ENCODE measurements around the gene TENM3. TPM values are rescaled to one million over a fixed set of nuclear protein-coding genes. Genes with fewer than 3 reads are reported as not detected.

TENM3 gene
- polyA plus RNA-seq, 2 donors = 0.20 to 0.39 TPM

- Histone ChIP-seq H3K27ac (ENCODE audit: low read depth in 2 of 2, low read length in 1 of 2) (no peak overlapping the region), H3K4me1 (ENCODE audit: control insufficient read depth in 2 of 2, insufficient read depth in 2 of 2, low read length in 1 of 2) (peaks cover 0 to 6% of the 10 kb centered on the region in 2 donors), H3K4me3 (ENCODE audit: low read depth in 1 of 2, low read length in 2 of 2) (no peak overlapping the region), H3K9me3 (ENCODE audit: control insufficient read depth in 2 of 2, insufficient read depth in 1 of 2, low read depth in 1 of 2, low read length in 1 of 2) (peaks cover 3 to 5% of the 10 kb centered on the region in 2 donors), H3K36me3 (ENCODE audit: control insufficient read depth in 2 of 2, insufficient read depth in 2 of 2, low read length in 1 of 2) (peaks cover 0 to 1% of the 10 kb centered on the region in 2 donors), H3K27me3 (ENCODE audit: control insufficient read depth in 1 of 2, insufficient read depth in 2 of 2, low read length in 2 of 2) (no peaks in the 10 kb centered on the region)
- 83 to 90% methylated on average over 8 of the region's 8 CpGs for WGBS, 2 donors
Measured at GRCh38 chr4:182804131-182804530, 560.9 kb downstream of the TENM3 start.

DNA sequence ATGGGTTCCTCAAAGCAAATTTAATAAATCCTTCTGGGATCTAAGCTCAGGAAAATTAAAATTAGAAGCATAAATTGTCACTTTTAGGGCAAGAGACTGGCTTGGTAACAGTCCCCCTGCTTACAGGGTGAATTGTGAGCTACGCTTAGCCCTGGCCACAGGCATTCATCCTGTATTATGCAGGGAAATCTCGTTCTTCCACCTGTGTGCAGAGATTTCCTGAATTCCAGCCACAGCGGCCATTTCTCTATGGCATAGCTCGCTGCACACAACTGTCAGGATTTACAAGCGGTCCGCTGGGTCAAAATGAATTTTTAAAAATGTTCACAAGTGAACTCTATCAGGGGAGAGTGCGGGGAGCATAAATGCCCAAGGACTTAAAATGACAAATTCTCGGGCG, 562.1 kb downstream of the TENM3 start:
- Histone ChIP-seq H3K27ac (ENCODE audit: low read depth in 2 of 2, low read length in 1 of 2) (no peak overlapping the region), H3K36me3 (ENCODE audit: control insufficient read depth in 2 of 2, insufficient read depth in 2 of 2, low read length in 1 of 2) (no peaks in the 10 kb centered on the region), H3K9me3 (ENCODE audit: control insufficient read depth in 2 of 2, insufficient read depth in 1 of 2, low read depth in 1 of 2, low read length in 1 of 2) (peaks cover 0 to 4% of the 10 kb centered on the region in 2 donors), H3K27me3 (ENCODE audit: control insufficient read depth in 1 of 2, insufficient read depth in 2 of 2, low read length in 2 of 2) (no peaks in the 10 kb centered on the region), H3K4me3 (ENCODE audit: low read depth in 1 of 2, low read length in 2 of 2) (no peak overlapping the region), H3K4me1 (ENCODE audit: control insufficient read depth in 2 of 2, insufficient read depth in 2 of 2, low read length in 1 of 2) (peaks cover 0 to 16% of the 10 kb centered on the region in 2 donors)
- WGBS, 2 donors = 81 to 87% methylated on average over 9 of the region's 9 CpGs

- Histone ChIP-seq H3K4me3 (ENCODE audit: low read depth in 1 of 2, low read length in 2 of 2) (no peak overlapping the region), H3K27me3 (ENCODE audit: control insufficient read depth in 1 of 2, insufficient read depth in 2 of 2, low read length in 2 of 2) (no peaks in the 10 kb centered on the region), H3K4me1 (ENCODE audit: control insufficient read depth in 2 of 2, insufficient read depth in 2 of 2, low read length in 1 of 2) (peaks cover 0 to 17% of the 10 kb centered on the region in 2 donors), H3K27ac (ENCODE audit: low read depth in 2 of 2, low read length in 1 of 2) (no peak overlapping the region), H3K36me3 (ENCODE audit: control insufficient read depth in 2 of 2, insufficient read depth in 2 of 2, low read length in 1 of 2) (no peaks in the 10 kb centered on the region), H3K9me3 (ENCODE audit: control insufficient read depth in 2 of 2, insufficient read depth in 1 of 2, low read depth in 1 of 2, low read length in 1 of 2) (peaks cover 0 to 4% of the 10 kb centered on the region in 2 donors)
- 53 to 72% methylated on average over 13 of the region's 13 CpGs for WGBS, 2 donors
Measured at GRCh38 chr4:182805750-182806149, 562.5 kb downstream of the TENM3 start.

DNA sequence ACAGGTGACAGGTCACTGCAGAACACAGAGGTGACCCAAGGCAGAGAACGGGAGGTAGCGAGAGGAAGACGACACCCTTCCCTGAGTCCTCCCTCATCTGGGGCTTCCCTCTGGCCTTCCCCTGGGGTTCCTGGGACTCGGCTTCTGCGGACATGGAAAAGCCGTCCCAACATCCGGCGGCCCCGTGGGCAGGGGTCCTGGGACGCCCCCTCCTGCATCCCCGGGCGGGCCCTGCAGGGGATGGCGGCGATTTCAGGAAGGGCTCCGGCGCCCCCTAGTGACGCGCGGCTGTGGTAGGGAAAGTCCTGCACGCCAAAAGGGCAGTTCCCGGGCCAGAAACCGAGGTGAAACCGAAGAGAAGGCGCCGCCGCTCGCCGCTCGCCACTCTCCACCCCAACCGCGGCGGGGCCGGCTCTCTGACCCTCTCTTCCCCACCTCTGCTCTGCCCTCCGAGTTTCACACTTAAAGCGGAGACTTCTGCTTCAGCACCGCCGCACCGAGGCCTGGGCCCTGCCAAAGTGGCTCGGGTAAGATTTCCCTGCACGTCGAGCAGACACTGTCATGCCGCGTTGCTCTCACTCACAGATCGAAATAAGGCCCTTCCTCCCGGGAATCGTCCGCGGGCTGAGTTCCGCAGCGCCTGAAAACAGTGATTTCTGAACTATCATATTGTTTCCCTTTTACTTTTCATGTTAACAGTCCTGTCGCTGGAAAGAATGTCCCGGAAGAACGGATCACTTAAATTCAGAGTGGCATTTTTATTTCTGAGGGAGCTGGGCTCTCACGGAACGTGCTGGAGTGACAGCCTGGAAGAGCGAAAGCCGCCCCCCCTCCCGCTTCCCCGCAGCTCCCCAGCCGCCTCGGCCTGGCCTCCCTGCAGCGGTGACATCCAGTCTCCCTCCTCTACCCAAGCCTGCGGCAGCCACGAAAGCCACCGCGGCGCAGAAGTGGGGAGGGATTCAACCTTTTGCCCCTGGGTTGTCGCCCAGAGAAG, 563.4 kb downstream of the TENM3 start:
- Histone ChIP-seq H3K36me3 (ENCODE audit: control insufficient read depth in 2 of 2, insufficient read depth in 2 of 2, low read length in 1 of 2) (no peaks in the 10 kb centered on the region), H3K9me3 (ENCODE audit: control insufficient read depth in 2 of 2, insufficient read depth in 1 of 2, low read depth in 1 of 2, low read length in 1 of 2) (peaks cover 0 to 4% of the 10 kb centered on the region in 2 donors), H3K27ac (ENCODE audit: low read depth in 2 of 2, low read length in 1 of 2) (no peak overlapping the region), H3K27me3 (ENCODE audit: control insufficient read depth in 1 of 2, insufficient read depth in 2 of 2, low read length in 2 of 2) (no peaks in the 10 kb centered on the region), H3K4me1 (ENCODE audit: control insufficient read depth in 2 of 2, insufficient read depth in 2 of 2, low read length in 1 of 2) (peaks cover 0 to 17% of the 10 kb centered on the region in 2 donors), H3K4me3 (ENCODE audit: low read depth in 1 of 2, low read length in 2 of 2) (peak overlapping the region; percentile 48 to 57)
- WGBS, 2 donors = 13 to 21% methylated on average over 67 to 68 of the region's 68 CpGs

DNA sequence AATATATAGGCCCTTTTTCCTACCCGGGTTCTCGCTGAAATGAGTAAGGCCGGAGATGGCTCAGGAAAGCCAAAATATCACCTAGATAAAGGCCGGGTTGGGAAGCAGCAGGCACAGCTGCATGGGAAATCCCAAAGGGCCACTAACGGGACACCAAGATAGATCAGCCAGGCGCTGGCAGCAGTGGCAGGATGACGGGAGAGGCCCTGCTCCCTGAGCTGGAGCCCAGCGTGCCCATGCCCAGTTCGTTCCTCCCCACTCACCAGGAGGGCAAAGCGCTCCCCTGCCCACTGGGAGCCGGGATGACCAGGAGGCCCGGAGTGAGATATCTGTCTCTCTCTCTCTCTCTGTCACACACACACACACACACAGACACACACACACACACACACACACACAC, 564.1 kb downstream of the TENM3 start:
- no peaks in the 10 kb centered on the region for H3K36me3 ChIP-seq (ENCODE audit: control insufficient read depth in 2 of 2, insufficient read depth in 2 of 2, low read length in 1 of 2)
- WGBS, 2 donors = 85 to 86% methylated on average over 12 of the region's 12 CpGs
- no peak overlapping the region for H3K27ac ChIP-seq (ENCODE audit: low read depth in 2 of 2, low read length in 1 of 2)
- H3K4me1 ChIP-seq (ENCODE audit: control insufficient read depth in 2 of 2, insufficient read depth in 2 of 2, low read length in 1 of 2) = peaks cover 0 to 17% of the 10 kb centered on the region in 2 donors
- H3K9me3 ChIP-seq (ENCODE audit: control insufficient read depth in 2 of 2, insufficient read depth in 1 of 2, low read depth in 1 of 2, low read length in 1 of 2) = peaks cover 0 to 4% of the 10 kb centered on the region in 2 donors
- H3K27me3 ChIP-seq (ENCODE audit: control insufficient read depth in 1 of 2, insufficient read depth in 2 of 2, low read length in 2 of 2) = no peaks in the 10 kb centered on the region
- H3K4me3 ChIP-seq (ENCODE audit: low read depth in 1 of 2, low read length in 2 of 2) = no peak overlapping the region

- 95 to 97% methylated on average over 45 of the region's 45 CpGs for WGBS, 2 donors
- H3K4me1 ChIP-seq (ENCODE audit: control insufficient read depth in 2 of 2, insufficient read depth in 2 of 2, low read length in 1 of 2) = peaks cover 0 to 18% of the 10 kb centered on the region in 2 donors
Measured at GRCh38 chr4:182807767-182808548, 564.8 kb downstream of the TENM3 start.

DNA sequence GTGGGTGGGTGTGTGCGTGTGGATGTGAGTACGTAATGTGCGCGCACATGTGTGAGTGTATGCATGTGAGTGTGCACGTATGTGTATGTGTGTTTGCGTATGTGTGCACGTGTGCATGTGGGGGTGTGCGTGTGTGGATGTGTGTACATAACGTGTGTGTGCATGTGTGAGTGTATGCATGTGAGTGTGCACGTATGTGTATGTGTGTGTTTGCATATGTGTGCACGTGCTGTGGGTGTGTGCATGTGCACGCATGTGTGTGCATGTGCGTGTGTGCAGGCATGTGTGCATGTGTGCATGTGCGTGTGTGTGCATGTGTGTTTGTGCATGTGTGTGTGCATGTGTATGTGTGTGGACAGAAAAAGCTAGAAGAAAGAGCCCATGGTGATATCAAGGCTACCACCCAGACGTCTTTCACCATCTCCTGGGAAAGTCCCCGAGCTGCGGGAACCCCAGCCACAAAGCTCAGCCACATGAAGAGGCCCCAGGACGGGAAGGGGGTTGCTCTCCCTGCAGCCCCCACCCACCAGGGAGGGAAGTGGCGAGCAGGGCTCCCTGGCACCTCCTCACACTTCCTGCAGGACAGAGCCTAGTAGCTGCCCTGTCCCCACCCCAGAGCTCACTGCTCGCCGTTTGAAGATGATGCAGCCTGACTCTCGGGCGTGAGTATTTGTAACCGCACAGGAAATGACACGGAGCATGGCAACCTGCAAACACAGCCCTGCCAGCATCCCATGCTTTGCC, 565.6 kb downstream of the TENM3 start:
- Histone ChIP-seq H3K9me3 (ENCODE audit: control insufficient read depth in 2 of 2, insufficient read depth in 1 of 2, low read depth in 1 of 2, low read length in 1 of 2) (peaks cover 0 to 9% of the 10 kb centered on the region in 2 donors), H3K27me3 (ENCODE audit: control insufficient read depth in 1 of 2, insufficient read depth in 2 of 2, low read length in 2 of 2) (no peaks in the 10 kb centered on the region), H3K4me3 (ENCODE audit: low read depth in 1 of 2, low read length in 2 of 2) (no peak overlapping the region), H3K36me3 (ENCODE audit: control insufficient read depth in 2 of 2, insufficient read depth in 2 of 2, low read length in 1 of 2) (peaks cover 0 to 2% of the 10 kb centered on the region in 2 donors), H3K27ac (ENCODE audit: low read depth in 2 of 2, low read length in 1 of 2) (no peak overlapping the region), H3K4me1 (ENCODE audit: control insufficient read depth in 2 of 2, insufficient read depth in 2 of 2, low read length in 1 of 2) (peaks cover 2 to 27% of the 10 kb centered on the region in 2 donors)
- 78 to 83% methylated on average over 25 of the region's 25 CpGs for WGBS, 2 donors

More at GRCh38 chr4:182807767-182808548, 564.8 kb downstream of the TENM3 start:
- Histone ChIP-seq H3K36me3 (ENCODE audit: control insufficient read depth in 2 of 2, insufficient read depth in 2 of 2, low read length in 1 of 2) (no peaks in the 10 kb centered on the region), H3K27ac (ENCODE audit: low read depth in 2 of 2, low read length in 1 of 2) (no peak overlapping the region), H3K27me3 (ENCODE audit: control insufficient read depth in 1 of 2, insufficient read depth in 2 of 2, low read length in 2 of 2) (no peaks in the 10 kb centered on the region), H3K4me3 (ENCODE audit: low read depth in 1 of 2, low read length in 2 of 2) (no peak overlapping the region), H3K9me3 (ENCODE audit: control insufficient read depth in 2 of 2, insufficient read depth in 1 of 2, low read depth in 1 of 2, low read length in 1 of 2) (peaks cover 0 to 6% of the 10 kb centered on the region in 2 donors)

GRCh38 chr4:182809417-182810102, 566.4 kb downstream of the TENM3 start:
- Histone ChIP-seq H3K4me1 (ENCODE audit: control insufficient read depth in 2 of 2, insufficient read depth in 2 of 2, low read length in 1 of 2) (peaks cover 5 to 30% of the 10 kb centered on the region in 2 donors), H3K4me3 (ENCODE audit: low read depth in 1 of 2, low read length in 2 of 2) (no peak overlapping the region), H3K27me3 (ENCODE audit: control insufficient read depth in 1 of 2, insufficient read depth in 2 of 2, low read length in 2 of 2) (no peaks in the 10 kb centered on the region), H3K9me3 (ENCODE audit: control insufficient read depth in 2 of 2, insufficient read depth in 1 of 2, low read depth in 1 of 2, low read length in 1 of 2) (peaks cover 0 to 9% of the 10 kb centered on the region in 2 donors), H3K36me3 (ENCODE audit: control insufficient read depth in 2 of 2, insufficient read depth in 2 of 2, low read length in 1 of 2) (peaks cover 0 to 2% of the 10 kb centered on the region in 2 donors), H3K27ac (ENCODE audit: low read depth in 2 of 2, low read length in 1 of 2) (peak overlapping the region in 1 of 2 donors; percentile 16)
- WGBS, 2 donors = 73 to 74% methylated on average over 5 of the region's 5 CpGs
